GM19395 (cell line): ENCODE measurements around the gene ZC3HAV1.
"Not testable (repeated sequence)": the region's sequence is repeated elsewhere in the genome, so short reads cannot be mapped to it uniquely, and the experiment has no call there.

Experiments used
- ATAC-seq: cut with Tn5 transposase; IDR thresholded peaks from one replicate; pipeline ENCODE4 v1.9.1; 2021; ENCODE audit warnings: mild to moderate bottlenecking, moderate library complexity; ENCODE audit not compliant: unreplicated experiment

The ZC3HAV1 gene

GRCh38 chr7:139112741-139113250 is 3.3 kb upstream of the ZC3HAV1 start:
- no peak for ATAC-seq

- ATAC-seq = no peak
Measured at GRCh38 chr7:139112316-139112715, 2.8 kb upstream of the ZC3HAV1 start.

- ATAC-seq = no peak
Measured at GRCh38 chr7:139111811-139112301, 2.3 kb upstream of the ZC3HAV1 start.

- ATAC-seq = no peak
Measured at GRCh38 chr7:139111147-139111546, 1.6 kb upstream of the ZC3HAV1 start.

- peak; percentile 10 for ATAC-seq
Measured at GRCh38 chr7:139109983-139110411, 477 bp upstream of the ZC3HAV1 start.

- peak; percentile 4 for ATAC-seq
Measured at GRCh38 chr7:139108266-139109187, 993 bp downstream of the ZC3HAV1 start.

GRCh38 chr7:139106959-139107358 is 2.6 kb downstream of the ZC3HAV1 start:
- ATAC-seq = no peak

GRCh38 chr7:139106227-139106626 is 3.3 kb downstream of the ZC3HAV1 start:
- not testable (repeated sequence) for ATAC-seq

GRCh38 chr7:139105484-139105883 is 4.0 kb downstream of the ZC3HAV1 start:
- ATAC-seq = no peak

- no peak for ATAC-seq
Measured at GRCh38 chr7:139104091-139104450, 5.4 kb downstream of the ZC3HAV1 start.

- ATAC-seq = no peak
Measured at GRCh38 chr7:139103057-139103815, 6.3 kb downstream of the ZC3HAV1 start.

GRCh38 chr7:139101637-139102158 is 7.8 kb downstream of the ZC3HAV1 start:
- not testable (repeated sequence) for ATAC-seq

GRCh38 chr7:139099172-139099947 is 10.2 kb downstream of the ZC3HAV1 start:
- no peak for ATAC-seq

GRCh38 chr7:139095194-139095659 is 14.3 kb downstream of the ZC3HAV1 start:
- peak; percentile 100 for ATAC-seq

GRCh38 chr7:139094596-139094995 is 14.9 kb downstream of the ZC3HAV1 start:
- ATAC-seq = peak; percentile 7

- no peak for ATAC-seq
Measured at GRCh38 chr7:139094030-139094429, 15.5 kb downstream of the ZC3HAV1 start.

GRCh38 chr7:139093512-139093911 is 16.0 kb downstream of the ZC3HAV1 start:
- not testable (repeated sequence) for ATAC-seq

GRCh38 chr7:139092090-139092796 is 17.3 kb downstream of the ZC3HAV1 start:
- ATAC-seq = no peak

GRCh38 chr7:139091677-139091996 is 17.9 kb downstream of the ZC3HAV1 start:
- no peak for ATAC-seq

- no peak for ATAC-seq
Measured at GRCh38 chr7:139089118-139089517, 20.4 kb downstream of the ZC3HAV1 start.
